ENCODE measurements around the gene EFHD2. TPM values are rescaled to one million over a fixed set of nuclear protein-coding genes. Genes with fewer than 3 reads are reported as not detected.

The EFHD2 gene
- polyA plus RNA-seq, 1 donor from 2014 or later: 10.3 TPM

- Histone ChIP-seq H3K4me3 (ENCODE audit: low read length) (no peak overlapping the region), H3K36me3 (ENCODE audit: insufficient read depth, low read length) (no peaks in the 10 kb centered on the region), H2AFZ (ENCODE audit: low read depth, low read length) (no peak overlapping the region), H3K27ac (ENCODE audit: low read length) (no peak overlapping the region), H3K4me2 (ENCODE audit: low read length) (no peak overlapping the region), H4K20me1 (ENCODE audit: insufficient read depth) (no peaks in the 10 kb centered on the region), H3K9me3 (ENCODE audit: low read length) (no peaks in the 10 kb centered on the region), H3K79me2 (replicated peaks; ENCODE audit: insufficient read depth, low read length) (no peaks in the 10 kb centered on the region), H3F3A (ENCODE audit: insufficient read depth, low read length, poor library complexity, severe bottlenecking) (no peaks in the 10 kb centered on the region), H3K27me3 (ENCODE audit: insufficient read depth, low read depth, low read length) (no peaks in the 10 kb centered on the region), H3K9me2 (ENCODE audit: insufficient read depth, low read length) (no peaks in the 10 kb centered on the region), H3K9ac (ENCODE audit: low read length) (no peak overlapping the region)
- TF ChIP-seq EP300 (conservative IDR thresholded peaks at IDR 0.05; ENCODE audit: poor library complexity, severe bottlenecking) (no peak), EZH2 (IDR thresholded peaks at IDR 0.05; ENCODE audit: borderline replicate concordance, insufficient read depth, low read length, poor library complexity, severe bottlenecking) (no peak), REST (IDR thresholded peaks at IDR 0.05; ENCODE audit: borderline replicate concordance) (no peak), CTCF (IDR thresholded peaks at IDR 0.05; ENCODE audit: poor library complexity, severe bottlenecking) (no peak), MXI1 (conservative IDR thresholded peaks at IDR 0.05; ENCODE audit: poor library complexity, severe bottlenecking) (no peak), TAF1 (IDR thresholded peaks at IDR 0.05; ENCODE audit: low read depth) (no peak)
These were observed 2.1 kb upstream of the EFHD2 start for GRCh38 chr1:15407580-15407979.

GRCh38 chr1:15408890-15409387 is 749 bp upstream of the EFHD2 start:
- Histone ChIP-seq H3K27ac (ENCODE audit: low read length) (peak overlapping the region; percentile 59), H3K79me2 (replicated peaks; ENCODE audit: insufficient read depth, low read length) (no peaks in the 10 kb centered on the region), H3K9ac (ENCODE audit: low read length) (peak overlapping the region; percentile 76), H3K9me3 (ENCODE audit: low read length) (no peaks in the 10 kb centered on the region), H4K20me1 (ENCODE audit: insufficient read depth) (no peaks in the 10 kb centered on the region), H3K4me2 (ENCODE audit: low read length) (peak overlapping the region; percentile 40), H3K27me3 (ENCODE audit: insufficient read depth, low read depth, low read length) (no peaks in the 10 kb centered on the region), H3K4me3 (ENCODE audit: low read length) (peak overlapping the region; percentile 78), H3K36me3 (ENCODE audit: insufficient read depth, low read length) (no peaks in the 10 kb centered on the region), H3K9me2 (ENCODE audit: insufficient read depth, low read length) (no peaks in the 10 kb centered on the region), H2AFZ (ENCODE audit: low read depth, low read length) (peak overlapping the region; percentile 29), H3F3A (ENCODE audit: insufficient read depth, low read length, poor library complexity, severe bottlenecking) (no peaks in the 10 kb centered on the region)
- no peak for TF ChIP-seq TAF1 (IDR thresholded peaks at IDR 0.05; ENCODE audit: low read depth)
- peak; percentile 10 for TF ChIP-seq SMC3 (conservative IDR thresholded peaks at IDR 0.05; ENCODE audit: poor library complexity)
- no peak for TF ChIP-seq CTCF (IDR thresholded peaks at IDR 0.05; ENCODE audit: poor library complexity, severe bottlenecking)

All from neural cell (in vitro differentiated cells).